Urinary bladder (tissue), 2 donors: Measurements from ENCODE around the gene CTSA. TPM values are rescaled to one million over a fixed set of nuclear protein-coding genes. Genes with fewer than 3 reads are reported as not detected.

Experiments
- polyA plus RNA-seq: library from polyadenylated mRNA; stranded (reverse); fragments of 200-250 nt; gene quantifications from one replicate; pipeline ENCODE4 v1.2.3, GENCODE V29; 2013
- total RNA-seq: library from RNA; depleted of rRNA; stranded (reverse); fragments of >200 nt; gene quantifications from one replicate; pipeline ENCODE4 v1.2.3, GENCODE V29; 2014
- donor health status: healthy.

CTSA gene
- total and polyA plus RNA-seq, 2 donors: 31.7 to 129 TPM

Other genes with a start within 250 kb of the CTSA start
- not detected for gene WFDC11, start 221.1 kb upstream of the CTSA start, total RNA-seq
- gene WFDC11, start 221.1 kb upstream of the CTSA start, polyA plus RNA-seq: not detected
- 0.37 TPM for gene WFDC13, start 189.3 kb upstream of the CTSA start, total RNA-seq
- 0.14 TPM for gene WFDC13, start 189.3 kb upstream of the CTSA start, polyA plus RNA-seq
- not detected for gene WFDC10B, start 186.3 kb upstream of the CTSA start, total RNA-seq
- 6.9 TPM for gene WFDC10B, start 186.3 kb upstream of the CTSA start, polyA plus RNA-seq
- not detected for gene SPINT4, start 169.0 kb upstream of the CTSA start, total RNA-seq
- gene SPINT4, start 169.0 kb upstream of the CTSA start, polyA plus RNA-seq: not detected
- gene WFDC3, start 99.5 kb upstream of the CTSA start, total RNA-seq: 0.90 TPM
- gene WFDC3, start 99.5 kb upstream of the CTSA start, polyA plus RNA-seq: 31.5 TPM
- gene DNTTIP1, start 99.4 kb upstream of the CTSA start, total RNA-seq: 8.1 TPM
- 67.0 TPM for gene DNTTIP1, start 99.4 kb upstream of the CTSA start, polyA plus RNA-seq
- gene UBE2C, start 78.7 kb upstream of the CTSA start, total RNA-seq: 15.6 TPM
- 2.2 TPM for gene UBE2C, start 78.7 kb upstream of the CTSA start, polyA plus RNA-seq
- gene TNNC2, start 64.0 kb upstream of the CTSA start, total RNA-seq: 23.2 TPM
- 4.1 TPM for gene TNNC2, start 64.0 kb upstream of the CTSA start, polyA plus RNA-seq
- gene SNX21, start 57.5 kb upstream of the CTSA start, total RNA-seq: 33.5 TPM
- 93.2 TPM for gene SNX21, start 57.5 kb upstream of the CTSA start, polyA plus RNA-seq
- gene ACOT8, start 33.9 kb upstream of the CTSA start, total RNA-seq: 13.1 TPM
- 29.5 TPM for gene ACOT8, start 33.9 kb upstream of the CTSA start, polyA plus RNA-seq
- gene ZSWIM3, start 33.7 kb upstream of the CTSA start, total RNA-seq: 5.6 TPM
- 2.7 TPM for gene ZSWIM3, start 33.7 kb upstream of the CTSA start, polyA plus RNA-seq
- gene ZSWIM1, start 10.1 kb upstream of the CTSA start, total RNA-seq: 4.6 TPM
- 6.9 TPM for gene ZSWIM1, start 10.1 kb upstream of the CTSA start, polyA plus RNA-seq
- 1.7 TPM for gene SPATA25, start 3.7 kb upstream of the CTSA start, total RNA-seq
- 3.8 TPM for gene SPATA25, start 3.7 kb upstream of the CTSA start, polyA plus RNA-seq
- gene NEURL2, start 127 bp upstream of the CTSA start, total RNA-seq: 4.8 TPM
- 11.7 TPM for gene NEURL2, start 127 bp upstream of the CTSA start, polyA plus RNA-seq
- 51.5 TPM for gene PLTP, start 20.8 kb downstream of the CTSA start, total RNA-seq
- 221 TPM for gene PLTP, start 20.8 kb downstream of the CTSA start, polyA plus RNA-seq
- gene PCIF1, start 43.3 kb downstream of the CTSA start, total RNA-seq: 11.5 TPM
- gene PCIF1, start 43.3 kb downstream of the CTSA start, polyA plus RNA-seq: 44.0 TPM
- gene ZNF335, start 80.9 kb downstream of the CTSA start, total RNA-seq: 11.9 TPM
- 12.4 TPM for gene ZNF335, start 80.9 kb downstream of the CTSA start, polyA plus RNA-seq
- gene MMP9, start 117.6 kb downstream of the CTSA start, total RNA-seq: 1.9 TPM
- 2.1 TPM for gene MMP9, start 117.6 kb downstream of the CTSA start, polyA plus RNA-seq
- gene SLC12A5, start 137.9 kb downstream of the CTSA start, total RNA-seq: 0.69 TPM
- gene SLC12A5, start 137.9 kb downstream of the CTSA start, polyA plus RNA-seq: 1.5 TPM
- gene NCOA5, start 198.6 kb downstream of the CTSA start, total RNA-seq: 13.2 TPM
- 21.9 TPM for gene NCOA5, start 198.6 kb downstream of the CTSA start, polyA plus RNA-seq
- 3.1 TPM for gene CD40, start 227.0 kb downstream of the CTSA start, total RNA-seq
- 21.3 TPM for gene CD40, start 227.0 kb downstream of the CTSA start, polyA plus RNA-seq